Endothelial cell of umbilical vein (primary cell): Measurements from ENCODE around the gene DUSP5. TPM values are rescaled to one million over a fixed set of nuclear protein-coding genes. Genes with fewer than 3 reads are reported as not detected.

Experiments
- BruUV-seq: library from RNA; stranded (reverse); fragments of 400-500 nt; replicated peaks from 2 replicates; lab custom pipeline; 2021; lab: Mats Ljungman, UMichigan
- CTCF ChIA-PET: fragments of 300-600, 350-600 bp; sonication (Branson Sonifier 250); formaldehyde crosslinking; loops from one replicate; lab custom pipeline; 2021; ENCODE audit warnings: antibody characterized with exemption, inconsistent platforms; lab: Charles Lee
- POLR2A ChIA-PET: fragments of 300-600, 350-600 bp; sonication (Branson Sonifier 250); formaldehyde crosslinking; loops from one replicate; lab custom pipeline; 2021; ENCODE audit warnings: antibody characterized with exemption, inconsistent platforms; lab: Charles Lee
- DNase-seq: peaks from one replicate; pipeline ENCODE4 v3.0.0-alpha.2; 2011; ENCODE audit warnings: low read depth, low spot score
- FAIRE-seq: peaks from 2 replicates; lab custom pipeline; 2011; peaks lifted over from hg19 to GRCh38; lab: Jason Lieb, UNC
- H2AFZ ChIP-seq: 2 replicates; pipeline ENCODE4 v1.6.0; 2012; ENCODE audit warnings: low read depth, low read length, control low read depth, inconsistent platforms
- H3K27ac ChIP-seq: 2 replicates; pipeline ENCODE4 v1.5.1; 2011; ENCODE audit warnings: low read depth, mild to moderate bottlenecking, control low read depth, low read length, moderate library complexity; ENCODE audit not compliant: insufficient read depth
- H3K27me3 ChIP-seq, 2 experiments: 2 replicates each; pipeline versions ENCODE4 v1.6.0 to v1.6.1; 2011; ENCODE audit warnings: low read length in 2 of 2, mixed read lengths in 1 of 2; ENCODE audit not compliant: control insufficient read depth in 2 of 2, insufficient read depth in 2 of 2
- H3K36me3 ChIP-seq, 2 experiments: 2 replicates in 1 of 2; 3 replicates in 1 of 2; pipeline ENCODE4 v1.5.1; 2011; ENCODE audit warnings: low read length in 2 of 2, mild to moderate bottlenecking in 1 of 2, moderate library complexity in 1 of 2; ENCODE audit not compliant: control insufficient read depth in 2 of 2, insufficient read depth in 2 of 2; ENCODE audit errors: extremely low read depth in 1 of 2
- H3K4me1 ChIP-seq: 3 replicates; pipeline ENCODE4 v1.5.1; 2011; ENCODE audit warnings: mild to moderate bottlenecking, low read length; ENCODE audit not compliant: control insufficient read depth, insufficient read depth; ENCODE audit errors: extremely low read depth
- H3K4me2 ChIP-seq: 2 replicates; pipeline ENCODE4 v1.6.1; 2011; ENCODE audit warnings: low read length, control low read depth, mixed read lengths; ENCODE audit not compliant: insufficient read depth
- H3K4me3 ChIP-seq, 3 experiments: fragments of 200-600 bp in 1 of 3; sonication (generic), shearing (Covaris generic) in 1 of 3; replicated peaks in 1 of 3; 2 replicates each; pipeline ENCODE4 v1.5.1; 2011 to 2016; ENCODE audit warnings: control low read depth in 3 of 3, low read length in 3 of 3, mild to moderate bottlenecking in 2 of 3, inconsistent platforms in 1 of 3, low read depth in 1 of 3, moderate library complexity in 1 of 3; ENCODE audit not compliant: insufficient read depth in 1 of 3
- H3K79me2 ChIP-seq: 2 replicates; pipeline ENCODE4 v1.6.0; 2012; ENCODE audit warnings: low read length, inconsistent platforms; ENCODE audit not compliant: control insufficient read depth, insufficient read depth
- H3K9ac ChIP-seq: replicated peaks from 2 replicates; pipeline ENCODE3; 2011; ENCODE audit warnings: low read length, control low read depth; ENCODE audit not compliant: insufficient read depth; ENCODE audit errors: extremely low read depth
- H3K9me1 ChIP-seq: replicated peaks from 3 replicates; pipeline ENCODE4 v1.6.0; 2011; ENCODE audit warnings: mild to moderate bottlenecking, low read length; ENCODE audit not compliant: control insufficient read depth, insufficient read depth; ENCODE audit errors: extremely low read depth
- H3K9me3 ChIP-seq: replicated peaks from 2 replicates; pipeline ENCODE4 v1.5.1; 2012; ENCODE audit warnings: low read length, inconsistent platforms; ENCODE audit not compliant: control insufficient read depth, insufficient read depth
- H4K20me1 ChIP-seq: replicated peaks from 2 replicates; pipeline ENCODE3; 2011; ENCODE audit warnings: mild to moderate bottlenecking, low read length; ENCODE audit not compliant: control insufficient read depth, insufficient read depth; ENCODE audit errors: extremely low read depth
- EZH2 ChIP-seq: IDR thresholded peaks from 2 replicates; pipeline ENCODE4 v1.6.1; 2012; ENCODE audit warnings: borderline replicate concordance, low read depth, mild to moderate bottlenecking, moderate library complexity, low read length, inconsistent platforms; ENCODE audit not compliant: severe bottlenecking
- FOS ChIP-seq: IDR thresholded peaks from 2 replicates; pipeline ENCODE4 v1.6.1; 2011; ENCODE audit warnings: mild to moderate bottlenecking, low read length, moderate library complexity, borderline replicate concordance; ENCODE audit not compliant: insufficient read depth
- GATA2 ChIP-seq: IDR thresholded peaks from 2 replicates; pipeline ENCODE4 v1.7.0; 2011; ENCODE audit warnings: low read depth, mild to moderate bottlenecking, moderate library complexity, mixed read lengths, low read length; ENCODE audit not compliant: insufficient read length, insufficient read depth
- JUN ChIP-seq: IDR thresholded peaks from 2 replicates; pipeline ENCODE4 v1.6.1; 2011; ENCODE audit warnings: borderline replicate concordance, low read depth; ENCODE audit not compliant: insufficient read length, insufficient read depth
- MYC ChIP-seq: IDR thresholded peaks from one replicate; pipeline ENCODE4 v1.6.1; 2011; ENCODE audit warnings: mild to moderate bottlenecking, low read depth, low read length
- POLR2A ChIP-seq: IDR thresholded peaks from 2 replicates; pipeline ENCODE4 v1.6.1; 2012; ENCODE audit warnings: low read depth, mild to moderate bottlenecking, control low read depth, low read length
- POLR2AphosphoS5 ChIP-seq: IDR thresholded peaks from 2 replicates; pipeline ENCODE4 v1.6.1; 2012; ENCODE audit warnings: low read depth, mild to moderate bottlenecking, control low read depth, low read length, moderate library complexity; ENCODE audit not compliant: insufficient read depth
- dilution Hi-C: fragments of 300-500 bp; cut with MboI; formaldehyde crosslinking; loops from one replicate; pipeline ENCODE4 v1.15.0; 2019; ENCODE audit warnings: low sequenced_read_pairs; ENCODE audit not compliant: extremely low pct_ligation_motif_present
- intact Hi-C: fragments of 100-400 bp; cut with micrococcal nuclease; formaldehyde crosslinking; loops from one replicate; pipeline ENCODE4 v1.10.0; 2022
- polyA plus RNA-seq, 4 experiments: library from polyadenylated mRNA; depleted of rRNA in 3 of 4; stranded (reverse) in 3 of 4; unstranded in 1 of 4; fragments of >200 nt; gene quantifications; 2 replicates each; pipeline versions ENCODE4 v1.2.1 to v1.2.3, GENCODE V29; 2011 to 2012; ENCODE audit warnings: missing spikeins in 1 of 4
- total RNA-seq: library from RNA; stranded (reverse); gene quantifications from 2 replicates; pipeline ENCODE4 v1.2.3, GENCODE V29; 2021
- TF ChIP-seq, protein P1 (sequence below), 2 donors: IDR thresholded peaks; 1 replicate in 1 of 2; 2 replicates in 1 of 2; pipeline ENCODE4 v1.5.1; 2011; ENCODE audit warnings: low read length in 2 of 2, mild to moderate bottlenecking in 2 of 2, moderate library complexity in 2 of 2, control low read depth in 1 of 2, inconsistent platforms in 1 of 2, low read depth in 1 of 2; ENCODE audit not compliant: insufficient read depth in 1 of 2; ENCODE audit errors: extremely low read depth in 1 of 2
- TF ChIP-seq, protein P2 (sequence below): IDR thresholded peaks from 2 replicates; pipeline ENCODE4 v1.6.1; 2011; ENCODE audit not compliant: insufficient read depth, insufficient read length

DUSP5 gene
- total and polyA plus RNA-seq, 2 donors (not counting 3 experiments of a cell fraction or from before 2014, with no cell fraction given): 12.2 to 25.2 TPM

DNA sequence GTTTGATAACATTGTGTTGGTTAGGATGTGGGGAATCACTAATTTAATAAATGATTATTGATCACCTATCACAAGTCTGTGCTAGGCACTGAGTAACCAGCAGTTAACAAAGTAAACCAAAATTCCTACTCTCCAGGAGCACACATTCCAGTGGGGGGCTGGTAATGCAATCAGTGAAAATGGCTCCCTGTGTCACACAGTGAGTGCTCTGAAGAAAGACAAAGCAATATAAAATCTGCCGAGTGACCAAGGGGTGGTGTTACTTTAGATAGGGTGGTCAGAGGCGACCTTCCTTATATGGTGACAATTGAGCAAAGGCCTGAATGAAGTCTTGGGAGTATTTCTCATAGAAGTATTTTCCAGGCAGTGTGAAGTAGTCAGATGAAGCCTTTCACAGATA lies 56.2 kb downstream of the DUSP5 start:
- DNase-seq (no peak), FAIRE-seq (no peak)
- dilution Hi-C loops: no loop called here
- intact Hi-C loops: no loop called here
- H3K79me2 ChIP-seq: no peaks in the 10 kb centered on the region
- no peak overlapping the region for H3K4me3 ChIP-seq
- no peaks in the 10 kb centered on the region for H3K36me3 ChIP-seq
- H3K9me3 ChIP-seq: no peaks in the 10 kb centered on the region
- no peak overlapping the region for H3K4me2 ChIP-seq
- no TSS peak for BruUV-seq
- H3K27ac ChIP-seq: no peak overlapping the region
- peaks cover 2 to 7% of the 10 kb centered on the region in 2 experiments for H3K27me3 ChIP-seq
- ChIA-PET POLR2A (no interaction called here), CTCF (no interaction called here)
- no peak overlapping the region for H2AFZ ChIP-seq
- no peak for TF ChIP-seq MYC
- TF ChIP-seq GATA2: no peak
- no peak for TF ChIP-seq JUN
- TF ChIP-seq, protein P1, sequence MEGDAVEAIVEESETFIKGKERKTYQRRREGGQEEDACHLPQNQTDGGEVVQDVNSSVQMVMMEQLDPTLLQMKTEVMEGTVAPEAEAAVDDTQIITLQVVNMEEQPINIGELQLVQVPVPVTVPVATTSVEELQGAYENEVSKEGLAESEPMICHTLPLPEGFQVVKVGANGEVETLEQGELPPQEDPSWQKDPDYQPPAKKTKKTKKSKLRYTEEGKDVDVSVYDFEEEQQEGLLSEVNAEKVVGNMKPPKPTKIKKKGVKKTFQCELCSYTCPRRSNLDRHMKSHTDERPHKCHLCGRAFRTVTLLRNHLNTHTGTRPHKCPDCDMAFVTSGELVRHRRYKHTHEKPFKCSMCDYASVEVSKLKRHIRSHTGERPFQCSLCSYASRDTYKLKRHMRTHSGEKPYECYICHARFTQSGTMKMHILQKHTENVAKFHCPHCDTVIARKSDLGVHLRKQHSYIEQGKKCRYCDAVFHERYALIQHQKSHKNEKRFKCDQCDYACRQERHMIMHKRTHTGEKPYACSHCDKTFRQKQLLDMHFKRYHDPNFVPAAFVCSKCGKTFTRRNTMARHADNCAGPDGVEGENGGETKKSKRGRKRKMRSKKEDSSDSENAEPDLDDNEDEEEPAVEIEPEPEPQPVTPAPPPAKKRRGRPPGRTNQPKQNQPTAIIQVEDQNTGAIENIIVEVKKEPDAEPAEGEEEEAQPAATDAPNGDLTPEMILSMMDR (IDR thresholded peaks at IDR 0.05; ENCODE audit: extremely low read depth in 1 of 2, insufficient read depth in 1 of 2, low read depth in 1 of 2, low read length in 2 of 2): no peak
- TF ChIP-seq, protein P2, sequence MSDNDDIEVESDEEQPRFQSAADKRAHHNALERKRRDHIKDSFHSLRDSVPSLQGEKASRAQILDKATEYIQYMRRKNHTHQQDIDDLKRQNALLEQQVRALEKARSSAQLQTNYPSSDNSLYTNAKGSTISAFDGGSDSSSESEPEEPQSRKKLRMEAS: no peak
- no peak for TF ChIP-seq FOS
- no peak for TF ChIP-seq POLR2AphosphoS5
- TF ChIP-seq EZH2: no peak
- no peak for TF ChIP-seq POLR2A
- H3K9ac ChIP-seq: no peak overlapping the region
- no peaks in the 10 kb centered on the region for H3K9me1 ChIP-seq
- H3K4me1 ChIP-seq: no peaks in the 10 kb centered on the region
- no peaks in the 10 kb centered on the region for H4K20me1 ChIP-seq
